PC-3 (cell line): Measurements from ENCODE around the gene MAN2A2.

Source experiments
- CTCF ChIP-seq: fragments of 300-600 bp; sonication (generic); conservative IDR thresholded peaks from 2 replicates; pipeline ENCODE4 v1.5.1; 2017; ENCODE audit warnings: antibody characterized with exemption, low read depth, mild to moderate bottlenecking, low read length
- EZH2 ChIP-seq: fragments of 300-600 bp; sonication (generic); IDR thresholded peaks from one replicate; pipeline ENCODE4 v1.6.1; 2017; ENCODE audit warnings: antibody characterized with exemption, mild to moderate bottlenecking, low read length; ENCODE audit not compliant: unreplicated experiment
- EZH2phosphoT487 ChIP-seq: fragments of 300-600 bp; sonication (generic); IDR thresholded peaks from 2 replicates; pipeline ENCODE4 v1.6.1; 2018; ENCODE audit warnings: mild to moderate bottlenecking, antibody characterized with exemption, low read length, borderline replicate concordance

DNA sequence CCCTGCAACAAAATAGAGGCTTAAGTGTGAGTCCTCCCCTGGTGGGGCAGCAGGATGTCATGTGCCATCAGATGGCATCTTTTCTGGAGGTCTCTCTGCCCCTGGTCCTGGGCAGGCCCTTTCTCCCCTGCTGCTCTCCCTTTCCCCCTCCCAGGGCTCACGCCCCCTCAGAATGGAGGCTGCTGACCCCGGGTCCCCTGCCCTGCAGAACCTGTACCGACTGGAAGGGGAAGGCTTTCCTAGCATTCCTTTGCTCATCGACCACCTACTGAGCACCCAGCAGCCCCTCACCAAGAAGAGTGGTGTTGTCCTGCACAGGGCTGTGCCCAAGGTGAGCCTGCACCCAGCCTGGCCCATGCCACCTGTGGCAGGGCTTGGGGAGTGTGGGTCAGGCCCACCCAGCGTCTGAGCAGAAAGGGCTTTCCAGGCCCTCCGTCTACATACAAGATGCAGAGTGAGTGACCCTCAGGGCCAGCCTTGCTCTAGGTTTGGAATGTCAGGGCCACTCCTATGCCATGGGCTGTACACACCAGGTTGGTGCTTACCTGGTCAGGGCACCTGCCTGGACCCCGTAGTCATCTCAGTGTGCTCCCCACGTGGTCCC, 11.7 kb upstream of the MAN2A2 start:
- TF ChIP-seq CTCF (no peak), EZH2phosphoT487 (no peak), EZH2 (no peak)
